HepG2 (cell line): ENCODE measurements around the gene KATNAL1. TPM values are rescaled to one million over a fixed set of nuclear protein-coding genes. Genes with fewer than 3 reads are reported as not detected.

Experiments used
- ATAC-seq: fragments of 200-7000 bp; cut with Tn5 transposase; 3 replicates; pipeline ENCODE4 v1.9.1; 2020; ENCODE audit warnings: mild to moderate bottlenecking, moderate library complexity
- BruUV-seq: library from RNA; stranded (reverse); fragments of 400-500 nt; replicated peaks from 2 replicates; lab custom pipeline; 2021; lab: Mats Ljungman, UMichigan
- CTCF ChIA-PET: fragments of 300-600 bp; formaldehyde crosslinking; extraction: SDS; loops from one replicate; lab custom pipeline; 2021; ENCODE audit warnings: low total read pairs, inconsistent platforms, low intra/inter-chr PET ratio; lab: Yijun Ruan, JAX
- POLR2A ChIA-PET: fragments of 350-600 bp; sonication (Branson Sonifier 250); formaldehyde crosslinking; loops from one replicate; lab custom pipeline; 2020; ENCODE audit warnings: antibody characterized with exemption, inconsistent platforms; lab: Yijun Ruan, JAX
- DNase-seq: peaks from one replicate; pipeline ENCODE4 v3.0.0-alpha.2; 2015; ENCODE audit warnings: low spot score
- FAIRE-seq: peaks from 3 replicates; lab custom pipeline; 2011; peaks lifted over from hg19 to GRCh38; lab: Jason Lieb, UNC
- H2AFZ ChIP-seq: one replicate; pipeline ENCODE4 v1.6.1; 2011; ENCODE audit warnings: low read length, inconsistent platforms
- H3K27ac ChIP-seq: fragments of 300-600 bp; 3 replicates; pipeline ENCODE4 v1.8.0; 2011; ENCODE audit warnings: mixed run types, mild to moderate bottlenecking, mixed read lengths, low read length, inconsistent platforms; ENCODE audit not compliant: insufficient read depth; ENCODE audit errors: extremely low read length
- H3K27me3 ChIP-seq, 2 experiments: fragments of 200-600 bp in 1 of 2; 2 replicates in 1 of 2; 3 replicates in 1 of 2; pipeline versions ENCODE4 v1.6.0 to v1.8.0; 2011; ENCODE audit warnings: low read length in 2 of 2, mild to moderate bottlenecking in 2 of 2, moderate library complexity in 2 of 2, inconsistent platforms in 1 of 2; ENCODE audit not compliant: insufficient read depth in 2 of 2, control insufficient read depth in 1 of 2
- H3K36me3 ChIP-seq, 2 experiments: fragments of 200-600 bp in 1 of 2; replicated peaks in 1 of 2; 2 replicates in 1 of 2; 3 replicates in 1 of 2; pipeline versions ENCODE4 v1.5.1 to v1.8.0; 2011; ENCODE audit warnings: low read length in 2 of 2, inconsistent platforms in 1 of 2; ENCODE audit not compliant: insufficient read depth in 2 of 2, control insufficient read depth in 1 of 2
- H3K4me1 ChIP-seq: 2 replicates; pipeline ENCODE4 v1.5.1; 2012; ENCODE audit warnings: low read length, inconsistent platforms; ENCODE audit not compliant: insufficient read depth
- H3K4me2 ChIP-seq: 2 replicates; pipeline ENCODE4 v1.6.0; 2011; ENCODE audit warnings: low read depth, low read length, inconsistent platforms
- H3K4me3 ChIP-seq, 3 experiments: fragments of 200-600 bp in 1 of 3; sonication (generic), shearing (Covaris generic) in 1 of 3; replicated peaks in 1 of 3; 2 replicates each; pipeline ENCODE4 v1.5.1; 2011 to 2016; ENCODE audit warnings: low read length in 3 of 3, inconsistent platforms in 2 of 3, low read depth in 2 of 3, mild to moderate bottlenecking in 2 of 3, control low read depth in 1 of 3, mixed read lengths in 1 of 3; ENCODE audit not compliant: insufficient read depth in 1 of 3
- H3K79me2 ChIP-seq: one replicate; pipeline ENCODE4 v1.6.1; 2011; ENCODE audit warnings: low read length, inconsistent platforms; ENCODE audit not compliant: insufficient read depth
- H3K9ac ChIP-seq: 2 replicates; pipeline ENCODE4 v1.6.0; 2011; ENCODE audit warnings: mild to moderate bottlenecking, low read depth, low read length, inconsistent platforms; ENCODE audit not compliant: insufficient read depth
- H3K9me3 ChIP-seq: 2 replicates; pipeline ENCODE4 v1.5.1; 2012; ENCODE audit warnings: mild to moderate bottlenecking, low read length
- H4K20me1 ChIP-seq: 2 replicates; pipeline ENCODE4 v1.6.0; 2011; ENCODE audit warnings: inconsistent platforms, mild to moderate bottlenecking, low read length, moderate library complexity; ENCODE audit not compliant: insufficient read depth
- ASH2L ChIP-seq: fragments of 300-600, 200-600 bp; sonication (generic); IDR thresholded peaks from 2 replicates; pipeline ENCODE4 v1.7.0; 2017; ENCODE audit warnings: low read depth, mild to moderate bottlenecking, moderate library complexity, mixed read lengths, low read length; ENCODE audit not compliant: insufficient read length
- NFIB ChIP-seq: sonication (generic); formaldehyde crosslinking; IDR thresholded peaks from 2 replicates; pipeline ENCODE4 v1.9.0; 2021; ENCODE audit warnings: missing genetic modification reagents, mild to moderate bottlenecking, borderline replicate concordance
- SP4 ChIP-seq: sonication (generic); formaldehyde crosslinking; IDR thresholded peaks from 2 replicates; pipeline ENCODE4 v1.8.1; 2023; ENCODE audit warnings: mild to moderate bottlenecking, missing genetic modification reagents
- TARDBP ChIP-seq: sonication (generic); formaldehyde crosslinking; IDR thresholded peaks from 2 replicates; pipeline ENCODE4 v1.8.0; 2022; ENCODE audit warnings: mild to moderate bottlenecking, missing genetic modification reagents
- ZNF619 ChIP-seq: sonication (generic); formaldehyde crosslinking; IDR thresholded peaks from 2 replicates; pipeline ENCODE4 v1.4.0; 2020; ENCODE audit warnings: mild to moderate bottlenecking, missing genetic modification reagents
- ZNF674 ChIP-seq: sonication (generic); formaldehyde crosslinking; IDR thresholded peaks from 2 replicates; pipeline ENCODE4 v1.5.0; 2020; ENCODE audit warnings: low read depth, mild to moderate bottlenecking, missing genetic modification reagents
- ZNF724P ChIP-seq: sonication (generic); formaldehyde crosslinking; IDR thresholded peaks from 2 replicates; pipeline ENCODE4 v1.8.0; 2022; ENCODE audit warnings: missing genetic modification reagents, borderline replicate concordance
- WGBS: methylation state at CpG from one replicate; pipeline ENCODE4 v1.1.6; 2017; ENCODE audit warnings: low lambda C conversion rate; 5-methylcytosine and 5-hydroxymethylcytosine counted together
- in situ Hi-C: cut with HindIII; loops from 2 replicates; pipeline ENCODE4 v1.10.0; 2017; ENCODE audit warnings: low pct_unique_long_range_greater_than_20kb; ENCODE audit not compliant: extremely low pct_ligation_motif_present
- intact Hi-C: fragments of 100-400 bp; cut with micrococcal nuclease; formaldehyde crosslinking; loops from one replicate; pipeline ENCODE4 v1.10.0; 2022; ENCODE audit not compliant: unreplicated experiment
- polyA plus RNA-seq, 8 experiments: library from polyadenylated mRNA; depleted of rRNA in 3 of 8; stranded (reverse) in 7 of 8; unstranded in 1 of 8; fragments of >200 nt; fragmentation: Illumina TruSeq in 4 of 8; extraction: Trizol in 4 of 8; gene quantifications; 2 replicates each; pipeline versions ENCODE4 v1.2.1 to v1.2.3, GENCODE V29; 2011 to 2016; ENCODE audit warnings: low read depth in 4 of 8, missing spikeins in 1 of 8, mixed read lengths in 1 of 8; ENCODE audit not compliant: insufficient read depth in 1 of 8
- total RNA-seq, 5 experiments: library from RNA; depleted of rRNA; stranded (reverse); fragments of >200 nt; fragmentation: Illumina TruSeq; extraction: Trizol; gene quantifications; 2 replicates each; pipeline ENCODE4 v1.2.3, GENCODE V29; 2016; ENCODE audit warnings: low read depth in 1 of 5
- TF ChIP-seq, protein P1 (sequence below), 2 experiments: IDR thresholded peaks; 2 replicates each; pipeline ENCODE4 v1.6.1; 2011 to 2012; ENCODE audit warnings: low read length in 2 of 2, borderline replicate concordance in 1 of 2, low read depth in 1 of 2, mild to moderate bottlenecking in 1 of 2, moderate library complexity in 1 of 2
- TF ChIP-seq, protein P2 (sequence below): fragments of 450-650 bp; IDR thresholded peaks from 2 replicates; pipeline ENCODE4 v1.6.1; 2017

KATNAL1 gene
- total and polyA plus RNA-seq, 2 of the 13 experiments (the other 11 are each of a cell fraction or from before 2014, with no cell fraction given): 3.2 to 11.8 TPM

GRCh38 chr13:30329009-30329585, 21.7 kb upstream of the KATNAL1 start:
- Histone ChIP-seq H3K27me3 (no peaks in the 10 kb centered on the region; a peak in 1 of 5 replicates), H3K9me3 (no peaks in the 10 kb centered on the region), H3K4me2 (no peak overlapping the region), H3K4me3 (no peak overlapping the region), H3K79me2 (no peaks in the 10 kb centered on the region), H2AFZ (no peak overlapping the region), H3K4me1 (peaks cover 4% of the 10 kb centered on the region; the same call in 1 of the 2 replicates), H3K27ac (no peak overlapping the region), H3K36me3 (no peaks in the 10 kb centered on the region), H3K9ac (no peak overlapping the region), H4K20me1 (no peaks in the 10 kb centered on the region)
- FAIRE-seq: no peak
- ChIA-PET CTCF (no interaction called here), POLR2A (no interaction called here)
- BruUV-seq: no TSS peak
- TF ChIP-seq ZNF724P (CRISPR knock-in tag) (no peak), TARDBP (no peak), ASH2L (no peak), SP4 (CRISPR knock-in tag) (no peak), NFIB (CRISPR knock-in tag) (no peak), ZNF674 (CRISPR knock-in tag) (no peak), ZNF619 (CRISPR knock-in tag) (no peak)
- TF ChIP-seq, protein P1, sequence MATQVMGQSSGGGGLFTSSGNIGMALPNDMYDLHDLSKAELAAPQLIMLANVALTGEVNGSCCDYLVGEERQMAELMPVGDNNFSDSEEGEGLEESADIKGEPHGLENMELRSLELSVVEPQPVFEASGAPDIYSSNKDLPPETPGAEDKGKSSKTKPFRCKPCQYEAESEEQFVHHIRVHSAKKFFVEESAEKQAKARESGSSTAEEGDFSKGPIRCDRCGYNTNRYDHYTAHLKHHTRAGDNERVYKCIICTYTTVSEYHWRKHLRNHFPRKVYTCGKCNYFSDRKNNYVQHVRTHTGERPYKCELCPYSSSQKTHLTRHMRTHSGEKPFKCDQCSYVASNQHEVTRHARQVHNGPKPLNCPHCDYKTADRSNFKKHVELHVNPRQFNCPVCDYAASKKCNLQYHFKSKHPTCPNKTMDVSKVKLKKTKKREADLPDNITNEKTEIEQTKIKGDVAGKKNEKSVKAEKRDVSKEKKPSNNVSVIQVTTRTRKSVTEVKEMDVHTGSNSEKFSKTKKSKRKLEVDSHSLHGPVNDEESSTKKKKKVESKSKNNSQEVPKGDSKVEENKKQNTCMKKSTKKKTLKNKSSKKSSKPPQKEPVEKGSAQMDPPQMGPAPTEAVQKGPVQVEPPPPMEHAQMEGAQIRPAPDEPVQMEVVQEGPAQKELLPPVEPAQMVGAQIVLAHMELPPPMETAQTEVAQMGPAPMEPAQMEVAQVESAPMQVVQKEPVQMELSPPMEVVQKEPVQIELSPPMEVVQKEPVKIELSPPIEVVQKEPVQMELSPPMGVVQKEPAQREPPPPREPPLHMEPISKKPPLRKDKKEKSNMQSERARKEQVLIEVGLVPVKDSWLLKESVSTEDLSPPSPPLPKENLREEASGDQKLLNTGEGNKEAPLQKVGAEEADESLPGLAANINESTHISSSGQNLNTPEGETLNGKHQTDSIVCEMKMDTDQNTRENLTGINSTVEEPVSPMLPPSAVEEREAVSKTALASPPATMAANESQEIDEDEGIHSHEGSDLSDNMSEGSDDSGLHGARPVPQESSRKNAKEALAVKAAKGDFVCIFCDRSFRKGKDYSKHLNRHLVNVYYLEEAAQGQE (IDR thresholded peaks at IDR 0.05; ENCODE audit: borderline replicate concordance in 1 of 2, low read depth in 1 of 2, low read length in 2 of 2): no peak
- TF ChIP-seq, protein P2, sequence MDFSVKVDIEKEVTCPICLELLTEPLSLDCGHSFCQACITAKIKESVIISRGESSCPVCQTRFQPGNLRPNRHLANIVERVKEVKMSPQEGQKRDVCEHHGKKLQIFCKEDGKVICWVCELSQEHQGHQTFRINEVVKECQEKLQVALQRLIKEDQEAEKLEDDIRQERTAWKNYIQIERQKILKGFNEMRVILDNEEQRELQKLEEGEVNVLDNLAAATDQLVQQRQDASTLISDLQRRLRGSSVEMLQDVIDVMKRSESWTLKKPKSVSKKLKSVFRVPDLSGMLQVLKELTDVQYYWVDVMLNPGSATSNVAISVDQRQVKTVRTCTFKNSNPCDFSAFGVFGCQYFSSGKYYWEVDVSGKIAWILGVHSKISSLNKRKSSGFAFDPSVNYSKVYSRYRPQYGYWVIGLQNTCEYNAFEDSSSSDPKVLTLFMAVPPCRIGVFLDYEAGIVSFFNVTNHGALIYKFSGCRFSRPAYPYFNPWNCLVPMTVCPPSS: no peak
- intact Hi-C loops (no loop called here), in situ Hi-C loops (no loop called here)
- ATAC-seq: no peak
- 17% methylated on average over 2 of the region's 2 CpGs for WGBS
- DNase-seq: no peak
